H9 (cell line): ENCODE measurements around the gene SYT9. TPM values are rescaled to one million over a fixed set of nuclear protein-coding genes. Genes with fewer than 3 reads are reported as not detected.

Experiments
- DNase-seq: peaks from one replicate; pipeline ENCODE4 v3.0.0-alpha.2; 2017
- H2AFZ ChIP-seq: one replicate; pipeline ENCODE4 v1.6.1; 2013; ENCODE audit warnings: mild to moderate bottlenecking, low read length, control low read depth, moderate library complexity
- H2AK5ac ChIP-seq: 2 replicates; pipeline ENCODE4 v1.6.1; 2013; ENCODE audit warnings: low read length, control low read depth, mixed read lengths; ENCODE audit not compliant: insufficient read length
- H2BK120ac ChIP-seq: one replicate; pipeline ENCODE4 v1.6.1; 2013; ENCODE audit warnings: low read depth, mild to moderate bottlenecking, low read length, control low read depth, inconsistent platforms; ENCODE audit not compliant: poor library complexity, severe bottlenecking
- H2BK12ac ChIP-seq: 2 replicates; pipeline ENCODE4 v1.6.1; 2013; ENCODE audit warnings: low read length, control low read depth, mixed read lengths, low read depth; ENCODE audit not compliant: insufficient read length
- H2BK15ac ChIP-seq: 2 replicates; pipeline ENCODE4 v1.6.1; 2013; ENCODE audit warnings: low read depth, low read length, control low read depth
- H2BK20ac ChIP-seq: one replicate; pipeline ENCODE4 v1.6.1; 2013; ENCODE audit warnings: low read depth, mild to moderate bottlenecking, low read length, control low read depth, inconsistent platforms; ENCODE audit not compliant: poor library complexity, severe bottlenecking
- H2BK5ac ChIP-seq: 2 replicates; pipeline ENCODE4 v1.6.1; 2013; ENCODE audit warnings: low read length, control low read depth, mixed read lengths; ENCODE audit not compliant: insufficient read length
- H3K14ac ChIP-seq: 2 replicates; pipeline ENCODE4 v1.6.1; 2013; ENCODE audit warnings: low read length, control low read depth; ENCODE audit not compliant: insufficient read depth
- H3K18ac ChIP-seq: 2 replicates; pipeline ENCODE4 v1.6.1; 2013; ENCODE audit warnings: low read depth, mild to moderate bottlenecking, mixed read lengths, low read length, control low read depth; ENCODE audit not compliant: insufficient read length
- H3K23ac ChIP-seq: 2 replicates; pipeline ENCODE4 v1.6.1; 2013; ENCODE audit warnings: low read length, control low read depth, mixed read lengths, low read depth; ENCODE audit not compliant: insufficient read length
- H3K23me2 ChIP-seq: 2 replicates; pipeline ENCODE4 v1.6.1; 2013; ENCODE audit warnings: low read depth, mild to moderate bottlenecking, mixed read lengths, low read length, control low read depth; ENCODE audit not compliant: insufficient read length, poor library complexity, severe bottlenecking
- H3K27ac ChIP-seq: 2 replicates; pipeline ENCODE4 v1.5.1; 2013; ENCODE audit warnings: low read length, control low read depth, mixed read lengths, low read depth; ENCODE audit not compliant: insufficient read length
- H3K27me3 ChIP-seq: 2 replicates; pipeline ENCODE4 v1.6.1; 2013; ENCODE audit warnings: low read length, control low read depth, inconsistent platforms; ENCODE audit not compliant: insufficient read depth
- H3K4ac ChIP-seq: 2 replicates; pipeline ENCODE4 v1.6.1; 2013; ENCODE audit warnings: low read depth, mild to moderate bottlenecking, control low read depth, inconsistent platforms, low read length, moderate library complexity
- H3K4me1 ChIP-seq: 2 replicates; pipeline ENCODE4 v1.6.1; 2013; ENCODE audit warnings: low read length, control low read depth, inconsistent platforms; ENCODE audit not compliant: insufficient read depth
- H3K4me2 ChIP-seq: 2 replicates; pipeline ENCODE4 v1.6.1; 2013; ENCODE audit warnings: low read length, control low read depth, mixed read lengths; ENCODE audit not compliant: insufficient read length, insufficient read depth
- H3K56ac ChIP-seq: 2 replicates; pipeline ENCODE4 v1.6.1; 2013; ENCODE audit warnings: low read depth, mild to moderate bottlenecking, mixed read lengths, low read length, control low read depth; ENCODE audit not compliant: insufficient read length
- H3K79me1 ChIP-seq: 2 replicates; pipeline ENCODE4 v1.6.1; 2013; ENCODE audit warnings: low read depth, mild to moderate bottlenecking, moderate library complexity, low read length, control low read depth, inconsistent platforms; ENCODE audit not compliant: insufficient read depth, poor library complexity, severe bottlenecking
- H3K79me2 ChIP-seq: 2 replicates; pipeline ENCODE4 v1.6.1; 2013; ENCODE audit warnings: low read length, control low read depth, inconsistent platforms; ENCODE audit not compliant: insufficient read depth
- H3K9ac ChIP-seq: 2 replicates; pipeline ENCODE4 v1.6.1; 2013; ENCODE audit warnings: low read length, control low read depth, mixed read lengths; ENCODE audit not compliant: insufficient read length; ENCODE audit errors: extremely low read depth
- H3K9me3 ChIP-seq: one replicate; pipeline ENCODE4 v1.6.1; 2013; ENCODE audit warnings: low read depth, low read length, inconsistent platforms; ENCODE audit not compliant: control insufficient read depth
- H3T11ph ChIP-seq: one replicate; pipeline ENCODE4 v1.6.1; 2013; ENCODE audit warnings: mild to moderate bottlenecking, low read length, control low read depth, inconsistent platforms
- H4K20me1 ChIP-seq: one replicate; pipeline ENCODE4 v1.6.1; 2013; ENCODE audit not compliant: control insufficient read depth, insufficient read length, insufficient read depth
- H4K5ac ChIP-seq: 2 replicates; pipeline ENCODE4 v1.6.1; 2013; ENCODE audit warnings: low read depth, mild to moderate bottlenecking, mixed read lengths, low read length, control low read depth; ENCODE audit not compliant: insufficient read length
- H4K8ac ChIP-seq: replicated peaks from 2 replicates; pipeline ENCODE4 v1.6.1; 2013; ENCODE audit warnings: low read length, control low read depth, mixed read lengths, low read depth; ENCODE audit not compliant: insufficient read length
- H4K91ac ChIP-seq: 2 replicates; pipeline ENCODE4 v1.6.1; 2013; ENCODE audit warnings: low read depth, mild to moderate bottlenecking, moderate library complexity, mixed read lengths, low read length, control low read depth; ENCODE audit not compliant: insufficient read length
- H3K27ac Mint-ChIP-seq, 3 experiments: 2 replicates in 2 of 3; 3 replicates in 1 of 3; pipeline ENCODE4 v1.8.0; 2020 to 2021; ENCODE audit warnings: mixed read lengths in 3 of 3, mild to moderate bottlenecking in 1 of 3, moderate library complexity in 1 of 3
- H3K27me3 Mint-ChIP-seq: 2 replicates; pipeline ENCODE4 v1.8.0; 2021; ENCODE audit warnings: low read depth, mild to moderate bottlenecking, moderate library complexity, mixed read lengths
- H3K36me3 Mint-ChIP-seq, 3 experiments: 2 replicates in 2 of 3; 3 replicates in 1 of 3; pipeline ENCODE4 v1.8.0; 2020 to 2021; ENCODE audit warnings: low read depth in 3 of 3, mixed read lengths in 3 of 3; ENCODE audit not compliant: insufficient read depth in 1 of 3
- H3K4me1 Mint-ChIP-seq, 2 experiments: 2 replicates each; pipeline ENCODE4 v1.8.0; 2020; ENCODE audit warnings: mixed read lengths in 2 of 2
- H3K4me3 Mint-ChIP-seq, 2 experiments: 2 replicates in 1 of 2; 3 replicates in 1 of 2; pipeline ENCODE4 v1.8.0; 2020 to 2021; ENCODE audit warnings: mild to moderate bottlenecking in 2 of 2, mixed read lengths in 2 of 2, moderate library complexity in 1 of 2
- H3K9me3 Mint-ChIP-seq, 2 experiments: 2 replicates in 1 of 2; 3 replicates in 1 of 2; pipeline ENCODE4 v1.8.0; 2020; ENCODE audit warnings: mild to moderate bottlenecking in 2 of 2, mixed read lengths in 2 of 2, moderate library complexity in 1 of 2
- CTCF ChIP-seq: fragments of 200-600 bp; sonication (generic); conservative IDR thresholded peaks from 3 replicates; pipeline ENCODE4 v1.8.0; 2021; ENCODE audit warnings: antibody characterized with exemption, mild to moderate bottlenecking
- WGBS: extraction: QIAGEN DNeasy Blood & Tissue Kit; methylation state at CpG from one replicate; pipeline ENCODE4 v1.1.7; 2013; ENCODE audit warnings: missing lambda C conversion rate, low lambda C conversion rate, mixed read lengths; ENCODE audit not compliant: insufficient read length; ENCODE audit errors: extremely low coverage; 5-methylcytosine and 5-hydroxymethylcytosine counted together
- total RNA-seq: library from RNA; stranded (reverse); gene quantifications from 2 replicates; pipeline ENCODE4 v1.2.1, GENCODE V29; 2021

Gene SYT9
- total RNA-seq, 1 experiment from 2014 or later: 0.63 TPM

GRCh38 chr11:7300281-7300680, 48.6 kb downstream of the SYT9 start:
- Histone ChIP-seq H3K18ac (no peak overlapping the region), H3K56ac (no peak overlapping the region), H2BK12ac (no peak overlapping the region), H3T11ph (no peak overlapping the region), H3K4me1 (no peaks in the 10 kb centered on the region), H2AFZ (no peak overlapping the region), H2BK20ac (no peak overlapping the region), H3K9me3 (no peaks in the 10 kb centered on the region), H3K23me2 (no peaks in the 10 kb centered on the region), H3K9ac (no peak overlapping the region), H3K79me1 (no peaks in the 10 kb centered on the region), H2AK5ac (no peak overlapping the region), H4K8ac (no peak overlapping the region), H3K79me2 (no peaks in the 10 kb centered on the region), H2BK15ac (no peak overlapping the region), H2BK120ac (no peak overlapping the region), H3K27ac (no peak overlapping the region), H4K20me1 (no peaks in the 10 kb centered on the region), H2BK5ac (no peak overlapping the region), H3K4ac (no peak overlapping the region), H3K23ac (no peak overlapping the region), H4K91ac (no peak overlapping the region), H4K5ac (no peak overlapping the region), H3K27me3 (no peaks in the 10 kb centered on the region), H3K14ac (no peak overlapping the region), H3K4me2 (no peak overlapping the region)
- Mint-ChIP-seq H3K27ac (no peak overlapping the region), H3K27me3 (no peaks in the 10 kb centered on the region; the same call in 1 of the 2 replicates), H3K36me3 (no peaks in the 10 kb centered on the region), H3K9me3 (peaks cover 0 to 4% of the 10 kb centered on the region in 2 experiments; a peak in 1 of 5 replicates), H3K4me3 (no peak overlapping the region), H3K4me1 (peaks cover 4% of the 10 kb centered on the region in 2 experiments; a peak in 3 of 4 replicates)
- WGBS: no CpG with 5 or more reads among the region's 2 CpGs
- DNase-seq: no peak
- no peak for TF ChIP-seq CTCF
